ENCODE measurements around the gene ATF6. TPM values are rescaled to one million over a fixed set of nuclear protein-coding genes. Genes with fewer than 3 reads are reported as not detected.

ATF6 gene
- total RNA-seq, 2 experiments from 2014 or later = 10.2 to 13.9 TPM

GRCh38 chr1:161872506-161872905, 106.4 kb downstream of the ATF6 start:
- ChIA-PET CTCF (ENCODE audit: unreplicated experiment) (no interaction called here), POLR2A (no interaction called here)
- intact Hi-C loops (cut with micrococcal nuclease; ENCODE audit: unreplicated experiment) = no loop called here
- H3K9me3 ChIP-seq (ENCODE audit: low read length) = no peaks in the 10 kb centered on the region
- no peak for DNase-seq (ENCODE audit: low spot score)
- BruUV-seq (replicated peaks) = no TSS peak
- TF ChIP-seq CTCF (conservative IDR thresholded peaks at IDR 0.05; ENCODE audit: low read length) = no peak
- TF ChIP-seq EZH2phosphoT487 (IDR thresholded peaks at IDR 0.05; ENCODE audit: borderline replicate concordance, low read depth, low read length) = no peak
- H3K79me2 ChIP-seq (ENCODE audit: insufficient read depth, low read depth, low read length) = no peaks in the 10 kb centered on the region
- H3K4me3 ChIP-seq (ENCODE audit: low read depth, low read length, poor library complexity, severe bottlenecking) = no peak overlapping the region
- no peaks in the 10 kb centered on the region for H3K9me2 ChIP-seq (ENCODE audit: insufficient read depth, low read length)
- no peaks in the 10 kb centered on the region for H3K4me1 ChIP-seq (ENCODE audit: insufficient read depth, low read length, poor library complexity, severe bottlenecking)
- H3K27ac ChIP-seq (ENCODE audit: low read depth, low read length, poor library complexity, severe bottlenecking) = no peak overlapping the region
- H3K36me3 ChIP-seq (ENCODE audit: insufficient read depth, low read length) = no peaks in the 10 kb centered on the region
- H2AFZ ChIP-seq (ENCODE audit: low read length) = no peak overlapping the region
- H4K20me1 ChIP-seq (ENCODE audit: insufficient read depth, low read length) = no peaks in the 10 kb centered on the region
- no peak overlapping the region for H3K4me2 ChIP-seq (ENCODE audit: low read length)

GRCh38 chr1:161879261-161879660, 113.1 kb downstream of the ATF6 start:
- no peaks in the 10 kb centered on the region for H3K36me3 ChIP-seq (ENCODE audit: insufficient read depth, low read length)
- no peaks in the 10 kb centered on the region for H3K9me3 ChIP-seq (ENCODE audit: low read length)
- H3K79me2 ChIP-seq (ENCODE audit: insufficient read depth, low read depth, low read length) = no peaks in the 10 kb centered on the region
- no peak for DNase-seq (ENCODE audit: low spot score)
- no peak overlapping the region for H3K27ac ChIP-seq (ENCODE audit: low read depth, low read length, poor library complexity, severe bottlenecking)
- H3K9me2 ChIP-seq (ENCODE audit: insufficient read depth, low read length) = no peaks in the 10 kb centered on the region
- intact Hi-C loops (cut with micrococcal nuclease; ENCODE audit: unreplicated experiment) = no loop called here
- POLR2A ChIA-PET = no interaction called here
- no peak overlapping the region for H3K4me2 ChIP-seq (ENCODE audit: low read length)
- TF ChIP-seq EZH2phosphoT487 (IDR thresholded peaks at IDR 0.05; ENCODE audit: borderline replicate concordance, low read depth, low read length) = no peak
- TF ChIP-seq CTCF (conservative IDR thresholded peaks at IDR 0.05; ENCODE audit: low read length) = no peak
- BruUV-seq (replicated peaks) = no TSS peak
- CTCF ChIA-PET (ENCODE audit: unreplicated experiment) = no interaction called here
- no peaks in the 10 kb centered on the region for H3K4me1 ChIP-seq (ENCODE audit: insufficient read depth, low read length, poor library complexity, severe bottlenecking)
- no peak overlapping the region for H3K4me3 ChIP-seq (ENCODE audit: low read depth, low read length, poor library complexity, severe bottlenecking)
- no peak overlapping the region for H2AFZ ChIP-seq (ENCODE audit: low read length)
- no peaks in the 10 kb centered on the region for H4K20me1 ChIP-seq (ENCODE audit: insufficient read depth, low read length)

- CTCF ChIA-PET (ENCODE audit: unreplicated experiment) = no interaction called here
- Histone ChIP-seq H3K4me1 (ENCODE audit: insufficient read depth, low read length, poor library complexity, severe bottlenecking) (no peaks in the 10 kb centered on the region), H3K79me2 (ENCODE audit: insufficient read depth, low read depth, low read length) (no peaks in the 10 kb centered on the region), H3K36me3 (ENCODE audit: insufficient read depth, low read length) (no peaks in the 10 kb centered on the region), H4K20me1 (ENCODE audit: insufficient read depth, low read length) (no peaks in the 10 kb centered on the region), H3K9me3 (ENCODE audit: low read length) (no peaks in the 10 kb centered on the region), H3K4me2 (ENCODE audit: low read length) (no peak overlapping the region), H3K4me3 (ENCODE audit: low read depth, low read length, poor library complexity, severe bottlenecking) (no peak overlapping the region), H3K9me2 (ENCODE audit: insufficient read depth, low read length) (no peaks in the 10 kb centered on the region), H2AFZ (ENCODE audit: low read length) (no peak overlapping the region), H3K27ac (ENCODE audit: low read depth, low read length, poor library complexity, severe bottlenecking) (no peak overlapping the region)
- BruUV-seq (replicated peaks) = no TSS peak
- no peak for TF ChIP-seq EZH2phosphoT487 (IDR thresholded peaks at IDR 0.05; ENCODE audit: borderline replicate concordance, low read depth, low read length)
- TF ChIP-seq CTCF (conservative IDR thresholded peaks at IDR 0.05; ENCODE audit: low read length) = no peak
- no peak for DNase-seq (ENCODE audit: low spot score)
- intact Hi-C loops (cut with micrococcal nuclease; ENCODE audit: unreplicated experiment) = no loop called here
- POLR2A ChIA-PET = interaction anchor here (0.8 to 1.7 kb wide), 2 partner anchors 13 to 29 kb away, joined by 3 to 4 read pairs; no protein-coding TSS in a partner anchor
These were observed 118.4 kb downstream of the ATF6 start for GRCh38 chr1:161884475-161884874.
